ENCODE results near the gene MAPRE2.
A peak's percentile ranks its signal among the peaks of the same experiment; 100 is the strongest.

The MAPRE2 gene

GRCh38 chr18:35067454-35067853 is 26.2 kb downstream of the MAPRE2 start:
- no peak overlapping the region for H3K4me3 ChIP-seq (ENCODE audit: low read depth, low read length)
- DNase-seq (ENCODE audit: low read depth): no peak
- TF ChIP-seq, protein P1, sequence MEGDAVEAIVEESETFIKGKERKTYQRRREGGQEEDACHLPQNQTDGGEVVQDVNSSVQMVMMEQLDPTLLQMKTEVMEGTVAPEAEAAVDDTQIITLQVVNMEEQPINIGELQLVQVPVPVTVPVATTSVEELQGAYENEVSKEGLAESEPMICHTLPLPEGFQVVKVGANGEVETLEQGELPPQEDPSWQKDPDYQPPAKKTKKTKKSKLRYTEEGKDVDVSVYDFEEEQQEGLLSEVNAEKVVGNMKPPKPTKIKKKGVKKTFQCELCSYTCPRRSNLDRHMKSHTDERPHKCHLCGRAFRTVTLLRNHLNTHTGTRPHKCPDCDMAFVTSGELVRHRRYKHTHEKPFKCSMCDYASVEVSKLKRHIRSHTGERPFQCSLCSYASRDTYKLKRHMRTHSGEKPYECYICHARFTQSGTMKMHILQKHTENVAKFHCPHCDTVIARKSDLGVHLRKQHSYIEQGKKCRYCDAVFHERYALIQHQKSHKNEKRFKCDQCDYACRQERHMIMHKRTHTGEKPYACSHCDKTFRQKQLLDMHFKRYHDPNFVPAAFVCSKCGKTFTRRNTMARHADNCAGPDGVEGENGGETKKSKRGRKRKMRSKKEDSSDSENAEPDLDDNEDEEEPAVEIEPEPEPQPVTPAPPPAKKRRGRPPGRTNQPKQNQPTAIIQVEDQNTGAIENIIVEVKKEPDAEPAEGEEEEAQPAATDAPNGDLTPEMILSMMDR (IDR thresholded peaks at IDR 0.05; ENCODE audit: insufficient read depth, low read depth, low read length, missing control alignments): no peak

DNA sequence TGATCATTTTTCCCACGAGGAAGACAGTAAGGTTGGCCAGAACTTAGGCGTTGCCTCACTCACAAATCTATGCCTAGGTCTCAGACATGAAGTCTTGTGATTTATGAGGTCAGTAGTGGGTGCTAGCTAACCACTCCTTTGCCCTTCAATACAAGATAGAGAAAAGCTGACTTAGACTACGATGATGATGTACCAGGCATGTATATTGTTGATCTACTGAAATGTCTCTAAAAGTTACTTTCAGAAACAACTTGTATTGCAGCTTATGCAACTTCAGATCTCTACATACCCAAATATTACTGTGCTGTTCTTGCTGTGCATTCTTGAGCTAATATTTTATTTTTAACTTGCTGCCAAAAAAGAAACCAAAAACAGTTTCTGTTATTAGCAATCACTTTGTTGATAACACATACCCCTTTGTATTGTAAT is 30.6 kb downstream of the MAPRE2 start:
- DNase-seq (ENCODE audit: low read depth): peak; percentile 32
- H3K4me3 ChIP-seq (ENCODE audit: low read depth, low read length): no peak overlapping the region
- TF ChIP-seq, protein P1 (IDR thresholded peaks at IDR 0.05; ENCODE audit: insufficient read depth, low read depth, low read length, missing control alignments): no peak

DNA sequence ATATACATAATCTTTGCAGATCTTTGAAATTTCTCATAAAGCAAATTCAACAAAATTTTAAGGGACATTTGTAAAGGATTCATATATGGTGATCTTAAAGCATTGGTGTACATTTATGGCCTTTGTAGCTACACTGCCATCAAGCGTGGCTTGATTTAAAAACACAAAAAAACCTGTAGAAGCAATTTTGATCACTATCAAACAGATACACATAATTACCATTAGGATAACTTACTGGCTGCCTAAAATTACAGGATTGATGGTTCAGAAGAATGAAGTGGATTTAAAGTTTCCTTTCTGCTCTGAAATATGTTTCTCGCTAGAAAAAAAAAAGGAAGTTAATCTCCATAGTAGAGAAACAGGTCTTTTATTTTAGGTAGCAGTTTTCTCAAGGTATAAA is 31.4 kb downstream of the MAPRE2 start:
- no peak overlapping the region for H3K4me3 ChIP-seq (ENCODE audit: low read depth, low read length)
- TF ChIP-seq, protein P1 (IDR thresholded peaks at IDR 0.05; ENCODE audit: insufficient read depth, low read depth, low read length, missing control alignments): no peak
- DNase-seq (ENCODE audit: low read depth): no peak

- TF ChIP-seq, protein P1 (IDR thresholded peaks at IDR 0.05; ENCODE audit: insufficient read depth, low read depth, low read length, missing control alignments): no peak
- no peak for DNase-seq (ENCODE audit: low read depth)
- no peak overlapping the region for H3K4me3 ChIP-seq (ENCODE audit: low read depth, low read length)
Measured at GRCh38 chr18:35073186-35074105, 32.2 kb downstream of the MAPRE2 start.

- no peak for DNase-seq (ENCODE audit: low read depth)
- TF ChIP-seq, protein P1 (IDR thresholded peaks at IDR 0.05; ENCODE audit: insufficient read depth, low read depth, low read length, missing control alignments): no peak
- H3K4me3 ChIP-seq (ENCODE audit: low read depth, low read length): no peak overlapping the region
Measured at GRCh38 chr18:35074581-35074980, 33.4 kb downstream of the MAPRE2 start.

DNA sequence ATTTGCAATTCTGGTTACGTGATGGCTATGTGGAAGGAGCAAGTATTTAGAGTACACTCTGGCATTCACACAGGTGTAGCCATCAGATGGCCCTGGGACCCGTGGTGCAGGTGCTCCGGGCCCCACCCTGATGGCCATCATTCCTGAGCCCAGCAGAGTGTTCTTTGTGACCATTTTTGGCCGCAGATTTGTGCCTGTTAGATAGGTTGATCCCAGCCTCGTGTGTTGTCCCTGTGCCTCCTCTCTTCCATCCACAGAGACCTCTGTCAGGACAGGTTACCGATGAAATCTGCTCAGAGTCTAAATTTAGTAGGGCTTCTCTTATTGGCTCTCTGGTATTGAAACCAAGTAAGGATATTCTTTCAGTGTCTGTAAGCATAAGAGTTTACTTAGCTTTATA is 33.9 kb downstream of the MAPRE2 start:
- TF ChIP-seq, protein P1 (IDR thresholded peaks at IDR 0.05; ENCODE audit: insufficient read depth, low read depth, low read length, missing control alignments): no peak
- DNase-seq (ENCODE audit: low read depth): no peak
- no peak overlapping the region for H3K4me3 ChIP-seq (ENCODE audit: low read depth, low read length)

Measured in GM12865 (cell line).